MM.1S (cell line): Measurements from ENCODE around the gene DAO.

Experiments used
- DNase-seq: peaks from one replicate; pipeline ENCODE4 v3.0.0-alpha.2; 2015
- H2AFZ ChIP-seq: fragments of 300-600 bp; sonication (generic); 2 replicates; pipeline ENCODE4 v1.6.0; 2016; ENCODE audit warnings: antibody characterized with exemption, low read length
- H3F3A ChIP-seq: fragments of 300-600 bp; sonication (generic); 2 replicates; pipeline ENCODE4 v1.6.1; 2016; ENCODE audit warnings: mild to moderate bottlenecking, antibody characterized with exemption, low read length, moderate library complexity, mixed read lengths; ENCODE audit not compliant: insufficient read depth
- H3K27ac ChIP-seq: fragments of 300-600 bp; sonication (generic); 2 replicates; pipeline ENCODE4 v1.5.1; 2016; ENCODE audit warnings: mild to moderate bottlenecking, low read length
- H3K27me3 ChIP-seq: fragments of 300-600 bp; sonication (generic); replicated peaks from 2 replicates; pipeline ENCODE4 v1.6.0; 2016; ENCODE audit warnings: low read length; ENCODE audit not compliant: insufficient read depth
- H3K36me3 ChIP-seq: fragments of 300-600 bp; sonication (generic); replicated peaks from 2 replicates; pipeline ENCODE4 v1.6.1; 2016; ENCODE audit warnings: mild to moderate bottlenecking, low read length, mixed read lengths; ENCODE audit not compliant: insufficient read depth
- H3K4me1 ChIP-seq: fragments of 300-600 bp; sonication (generic); 2 replicates; pipeline ENCODE4 v1.6.1; 2016; ENCODE audit warnings: low read length, mixed read lengths
- H3K4me2 ChIP-seq: fragments of 300-600 bp; sonication (generic); 2 replicates; pipeline ENCODE4 v1.6.0; 2016; ENCODE audit warnings: low read depth, low read length
- H3K4me3 ChIP-seq: fragments of 300-600 bp; sonication (generic); 2 replicates; pipeline ENCODE4 v1.5.1; 2016; ENCODE audit warnings: low read length, mixed read lengths
- H3K79me2 ChIP-seq: fragments of 300-600 bp; sonication (generic); 2 replicates; pipeline ENCODE4 v1.6.1; 2016; ENCODE audit warnings: mixed run types, low read length, mixed read lengths
- H3K9ac ChIP-seq: fragments of 300-600 bp; sonication (generic); 2 replicates; pipeline ENCODE4 v1.6.1; 2016; ENCODE audit warnings: low read length, mixed read lengths
- H3K9me2 ChIP-seq: fragments of 300-600 bp; sonication (generic); replicated peaks from 2 replicates; pipeline ENCODE4 v1.6.1; 2016; ENCODE audit warnings: mild to moderate bottlenecking, low read length, mixed read lengths; ENCODE audit not compliant: insufficient read depth
- H3K9me3 ChIP-seq: fragments of 300-600 bp; sonication (generic); replicated peaks from 2 replicates; pipeline ENCODE4 v1.6.1; 2016; ENCODE audit warnings: mild to moderate bottlenecking, low read length, mixed read lengths; ENCODE audit not compliant: insufficient read depth
- H4K20me1 ChIP-seq: fragments of 300-600 bp; sonication (generic); 2 replicates; pipeline ENCODE4 v1.6.1; 2016; ENCODE audit warnings: mild to moderate bottlenecking, low read length, moderate library complexity, mixed read lengths; ENCODE audit not compliant: insufficient read depth
- EZH2 ChIP-seq: fragments of 300-600 bp; sonication (generic); optimal IDR thresholded peaks from 2 replicates; pipeline ENCODE3; 2017; ENCODE audit warnings: low read depth, mild to moderate bottlenecking, antibody characterized with exemption, low read length, mixed read lengths
- EZH2phosphoT487 ChIP-seq: fragments of 300-600 bp; sonication (generic); IDR thresholded peaks from 2 replicates; pipeline ENCODE4 v1.6.1; 2018; ENCODE audit warnings: antibody characterized with exemption, low read length
- TF ChIP-seq, protein P1 (sequence below): fragments of 300-600 bp; sonication (generic); IDR thresholded peaks from 2 replicates; pipeline ENCODE4 v1.5.1; 2016; ENCODE audit warnings: antibody characterized with exemption, low read length, mixed read lengths

The DAO gene

GRCh38 chr12:108838194-108839017, 41.5 kb upstream of the DAO start:
- H3K36me3 ChIP-seq, result no peaks in the 10 kb centered on the region
- H4K20me1 ChIP-seq, result no peaks in the 10 kb centered on the region
- peak; percentile 95 for DNase-seq
- TF ChIP-seq EZH2phosphoT487 (no peak), EZH2 (no peak)
- TF ChIP-seq, protein P1, sequence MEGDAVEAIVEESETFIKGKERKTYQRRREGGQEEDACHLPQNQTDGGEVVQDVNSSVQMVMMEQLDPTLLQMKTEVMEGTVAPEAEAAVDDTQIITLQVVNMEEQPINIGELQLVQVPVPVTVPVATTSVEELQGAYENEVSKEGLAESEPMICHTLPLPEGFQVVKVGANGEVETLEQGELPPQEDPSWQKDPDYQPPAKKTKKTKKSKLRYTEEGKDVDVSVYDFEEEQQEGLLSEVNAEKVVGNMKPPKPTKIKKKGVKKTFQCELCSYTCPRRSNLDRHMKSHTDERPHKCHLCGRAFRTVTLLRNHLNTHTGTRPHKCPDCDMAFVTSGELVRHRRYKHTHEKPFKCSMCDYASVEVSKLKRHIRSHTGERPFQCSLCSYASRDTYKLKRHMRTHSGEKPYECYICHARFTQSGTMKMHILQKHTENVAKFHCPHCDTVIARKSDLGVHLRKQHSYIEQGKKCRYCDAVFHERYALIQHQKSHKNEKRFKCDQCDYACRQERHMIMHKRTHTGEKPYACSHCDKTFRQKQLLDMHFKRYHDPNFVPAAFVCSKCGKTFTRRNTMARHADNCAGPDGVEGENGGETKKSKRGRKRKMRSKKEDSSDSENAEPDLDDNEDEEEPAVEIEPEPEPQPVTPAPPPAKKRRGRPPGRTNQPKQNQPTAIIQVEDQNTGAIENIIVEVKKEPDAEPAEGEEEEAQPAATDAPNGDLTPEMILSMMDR, result no peak
- peak overlapping the region; percentile 40; the same call in 1 of the 2 replicates for H2AFZ ChIP-seq
- H3K4me3 ChIP-seq, result no peak overlapping the region
- H3K4me1 ChIP-seq, result peaks cover 30% of the 10 kb centered on the region
- H3K79me2 ChIP-seq, result peaks cover 81% of the 10 kb centered on the region
- H3K9me3 ChIP-seq, result no peaks in the 10 kb centered on the region
- peaks cover 20% of the 10 kb centered on the region for H3F3A ChIP-seq
- peak overlapping the region; percentile 55 for H3K9ac ChIP-seq
- no peaks in the 10 kb centered on the region for H3K9me2 ChIP-seq
- peak overlapping the region; percentile 58 for H3K4me2 ChIP-seq
- H3K27me3 ChIP-seq, result no peaks in the 10 kb centered on the region
- peak overlapping the region; percentile 82 for H3K27ac ChIP-seq

DNA sequence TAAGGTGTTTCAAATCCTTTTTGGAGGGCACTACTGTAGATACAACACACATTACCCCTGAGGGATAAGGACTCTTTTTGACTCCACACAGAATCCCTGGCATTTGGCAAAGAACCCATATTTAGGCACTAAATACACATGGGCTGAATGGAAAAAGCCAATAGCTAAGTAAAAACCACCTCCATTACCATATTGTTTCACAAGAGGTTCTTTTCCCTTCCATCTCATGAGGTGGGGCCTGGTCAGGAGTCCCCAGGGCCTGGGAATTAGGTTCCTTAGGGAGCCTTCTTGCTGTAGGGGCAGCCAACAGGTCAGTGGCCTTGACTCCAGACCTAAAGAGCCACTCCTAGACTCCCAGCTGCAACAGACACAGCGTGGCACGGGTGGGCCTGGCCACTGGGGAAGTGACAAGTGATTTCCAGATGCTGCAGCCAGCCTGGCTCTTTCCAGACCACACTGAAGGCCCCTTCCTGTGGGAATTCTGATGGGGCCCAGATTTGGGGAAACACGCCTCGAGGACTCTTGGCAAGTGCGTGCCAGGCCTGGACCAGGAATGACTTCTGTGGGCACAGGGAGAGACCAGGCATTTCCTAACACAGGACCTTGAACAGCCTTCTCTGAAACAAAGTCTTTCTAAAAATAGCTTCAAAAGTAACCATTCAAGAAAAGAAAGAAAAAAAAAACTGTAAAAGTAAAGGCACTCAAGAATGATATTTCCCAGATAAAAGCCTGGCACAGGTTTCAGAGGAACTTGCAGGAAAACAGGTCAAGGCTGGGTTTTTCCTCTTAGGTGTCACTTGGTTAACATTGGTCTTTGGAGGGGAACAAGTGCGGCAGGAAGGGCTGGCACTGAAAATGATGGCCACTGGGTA, 40.6 kb upstream of the DAO start:
- Histone ChIP-seq H3K9me3 (no peaks in the 10 kb centered on the region), H3K4me3 (no peak overlapping the region), H3K9me2 (no peaks in the 10 kb centered on the region), H3F3A (peaks cover 20% of the 10 kb centered on the region), H4K20me1 (no peaks in the 10 kb centered on the region), H3K27ac (peak overlapping the region; percentile 82), H3K4me1 (peaks cover 30% of the 10 kb centered on the region), H3K9ac (peak overlapping the region; percentile 8), H3K79me2 (peaks cover 78% of the 10 kb centered on the region), H2AFZ (no peak overlapping the region), H3K27me3 (no peaks in the 10 kb centered on the region), H3K4me2 (peak overlapping the region; percentile 14), H3K36me3 (no peaks in the 10 kb centered on the region)
- TF ChIP-seq, protein P1, result no peak
- no peak for TF ChIP-seq EZH2phosphoT487
- no peak for TF ChIP-seq EZH2
- no peak for DNase-seq

DNA sequence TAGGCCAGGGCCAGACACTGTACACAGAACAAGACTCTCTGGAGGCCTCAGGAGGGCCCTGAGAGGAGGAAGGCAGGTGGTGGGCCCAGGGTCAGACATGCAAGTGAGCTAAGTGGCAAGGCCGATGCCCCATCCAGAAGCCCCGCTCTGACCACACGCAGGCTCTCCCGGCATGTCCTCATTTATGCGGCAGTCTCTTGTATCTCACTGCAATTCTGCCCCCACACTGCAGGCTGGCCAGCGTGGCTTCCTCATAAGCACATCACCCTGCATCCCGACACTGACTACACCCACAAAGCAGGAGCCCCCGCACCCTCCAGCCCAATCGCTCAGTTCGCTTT, 40.0 kb upstream of the DAO start:
- Histone ChIP-seq H3K4me3 (no peak overlapping the region), H3K4me2 (peak overlapping the region; percentile 14), H3K79me2 (peaks cover 77% of the 10 kb centered on the region), H3K9me3 (no peaks in the 10 kb centered on the region), H3K4me1 (peaks cover 30% of the 10 kb centered on the region), H3K27me3 (no peaks in the 10 kb centered on the region), H3K27ac (peak overlapping the region; percentile 82; the same call in 1 of the 2 replicates), H4K20me1 (no peaks in the 10 kb centered on the region), H2AFZ (no peak overlapping the region), H3K9me2 (no peaks in the 10 kb centered on the region), H3K36me3 (no peaks in the 10 kb centered on the region), H3F3A (peaks cover 20% of the 10 kb centered on the region), H3K9ac (peak overlapping the region; percentile 8; the same call in 1 of the 2 replicates)
- DNase-seq, result no peak
- TF ChIP-seq, protein P1, result no peak
- TF ChIP-seq EZH2phosphoT487, result no peak
- TF ChIP-seq EZH2, result no peak
